ENCODE data around the gene OR4N2.
A peak's percentile ranks its signal among the peaks of the same experiment; 100 is the strongest.
"Not testable (repeated sequence)": the region's sequence is repeated elsewhere in the genome, so short reads cannot be mapped to it uniquely, and the experiment has no call there.

OR4N2 gene

GRCh38 chr14:19828314-19828713 is 24.7 kb downstream of the OR4N2 start:
- DNase-seq (ENCODE audit: low read depth) = no peak
- TF ChIP-seq CTCF (conservative IDR thresholded peaks at IDR 0.05; ENCODE audit: low read length) = no peak
- H3K4me3 ChIP-seq (ENCODE audit: low read length) = no peak overlapping the region

GRCh38 chr14:19834203-19834848 is 30.8 kb downstream of the OR4N2 start:
- not testable (repeated sequence) for DNase-seq (ENCODE audit: low read depth); H3K4me3 ChIP-seq (ENCODE audit: low read length)

- TF ChIP-seq CTCF (conservative IDR thresholded peaks at IDR 0.05; ENCODE audit: low read length) = no peak
- no peak overlapping the region for H3K4me3 ChIP-seq (ENCODE audit: low read length)
Observed at GRCh38 chr14:19838433-19838832, 34.9 kb downstream of the OR4N2 start.

GRCh38 chr14:19851365-19851764 is 47.8 kb downstream of the OR4N2 start:
- TF ChIP-seq CTCF (conservative IDR thresholded peaks at IDR 0.05; ENCODE audit: low read length) = no peak
- H3K4me3 ChIP-seq (ENCODE audit: low read length) = no peak overlapping the region
- no peak for DNase-seq (ENCODE audit: low read depth)

More at GRCh38 chr14:19838433-19838832, 34.9 kb downstream of the OR4N2 start:
- no peak for DNase-seq (ENCODE audit: low read depth)

- DNase-seq (ENCODE audit: low read depth); H3K4me3 ChIP-seq (ENCODE audit: low read length): not testable (repeated sequence)
Observed at GRCh38 chr14:19866061-19866669, 62.6 kb downstream of the OR4N2 start.

- H3K4me3 ChIP-seq (ENCODE audit: low read length) = no peak overlapping the region
- DNase-seq (ENCODE audit: low read depth) = no peak
- TF ChIP-seq CTCF (conservative IDR thresholded peaks at IDR 0.05; ENCODE audit: low read length) = no peak
Observed at GRCh38 chr14:19873178-19873577, 69.6 kb downstream of the OR4N2 start.

GRCh38 chr14:19874842-19875241 is 71.3 kb downstream of the OR4N2 start, which contains the start of gene OR4K2:
OR4K2 (plus strand) TSS chr14:19875142; CDS start chr14:19876268, 1,126 bp downstream.
- no peak within 1 kb of the TSS for H3K4me3 ChIP-seq (ENCODE audit: low read length)
- no peak for TF ChIP-seq CTCF (conservative IDR thresholded peaks at IDR 0.05; ENCODE audit: low read length)
- DNase-seq (ENCODE audit: low read depth) = no peak

- no peak overlapping the region for H3K4me3 ChIP-seq (ENCODE audit: low read length)
- peak; percentile 44 for TF ChIP-seq CTCF (conservative IDR thresholded peaks at IDR 0.05; ENCODE audit: low read length)
- no peak for DNase-seq (ENCODE audit: low read depth)
Observed at GRCh38 chr14:19878029-19878642, 74.6 kb downstream of the OR4N2 start.

All from AG10803 (cell line).